Activated T-helper 2 cell treated with anti-CD3 and anti-CD28 coated beads, Interferon-gamma antibody, Interleukin-2, Interleukin-4, amounts not matched to agents 10 μg/mL and 5 μg/mL and 100 μg/mL, durations not matched to agents 14 hours and 24 hours and 36 hours (primary cell): ENCODE results near the gene TRIP12. TPM values are rescaled to one million over a fixed set of nuclear protein-coding genes. Genes with fewer than 3 reads are reported as not detected.
"Not testable (repeated sequence)": the region's sequence is repeated elsewhere in the genome, so short reads cannot be mapped to it uniquely, and the experiment has no call there.

Source experiments
- DNase-seq: peaks from one replicate; pipeline ENCODE4 v3.0.0; 2021; ENCODE audit warnings: low spot score
- H3K27ac Mint-ChIP-seq: one replicate; pipeline ENCODE4 v1.8.0; 2021; ENCODE audit warnings: mixed read lengths
- H3K27me3 Mint-ChIP-seq: one replicate; pipeline ENCODE4 v1.8.0; 2021; ENCODE audit warnings: low read depth, mixed read lengths
- H3K36me3 Mint-ChIP-seq: one replicate; pipeline ENCODE4 v1.8.0; 2021; ENCODE audit warnings: low read depth, mixed read lengths
- H3K4me1 Mint-ChIP-seq: one replicate; pipeline ENCODE4 v1.8.0; 2021; ENCODE audit warnings: low read depth, mixed read lengths
- H3K4me3 Mint-ChIP-seq: one replicate; pipeline ENCODE4 v1.8.0; 2021; ENCODE audit warnings: low read depth, mild to moderate bottlenecking, moderate library complexity, mixed read lengths
- H3K9me3 Mint-ChIP-seq: one replicate; pipeline ENCODE4 v1.8.0; 2021; ENCODE audit warnings: mixed read lengths
- intact Hi-C: fragments of 100-400 bp; cut with micrococcal nuclease; formaldehyde crosslinking; loops from one replicate; pipeline ENCODE4 v1.15.1; 2023
- total RNA-seq: library from RNA; stranded (reverse); gene quantifications from 2 replicates; pipeline ENCODE4 v1.2.3, GENCODE V29; 2022

TRIP12 gene
- total RNA-seq, 1 donor from 2014 or later: 256 TPM

GRCh38 chr2:229798446-229799155 lies 123.2 kb downstream of the TRIP12 start:
- peak overlapping the region; percentile 12 for H3K27ac Mint-ChIP-seq
- no peak overlapping the region for H3K4me3 Mint-ChIP-seq
- DNase-seq: no peak
- intact Hi-C loops: no loop called here
- H3K4me1 Mint-ChIP-seq: no peaks in the 10 kb centered on the region
- H3K36me3 Mint-ChIP-seq: peaks cover 71% of the 10 kb centered on the region
- no peaks in the 10 kb centered on the region for H3K9me3 Mint-ChIP-seq
- no peaks in the 10 kb centered on the region for H3K27me3 Mint-ChIP-seq

GRCh38 chr2:229795058-229795457 lies 126.8 kb downstream of the TRIP12 start:
- intact Hi-C loops: no loop called here
- H3K9me3 Mint-ChIP-seq: no peaks in the 10 kb centered on the region
- peaks cover 10% of the 10 kb centered on the region for H3K4me1 Mint-ChIP-seq
- H3K27me3 Mint-ChIP-seq: no peaks in the 10 kb centered on the region
- no peak for DNase-seq
- no peak overlapping the region for H3K4me3 Mint-ChIP-seq
- peaks cover 73% of the 10 kb centered on the region for H3K36me3 Mint-ChIP-seq
- H3K27ac Mint-ChIP-seq: no peak overlapping the region

- intact Hi-C loops: no loop called here
- H3K27ac Mint-ChIP-seq: no peak overlapping the region
- peaks cover 10% of the 10 kb centered on the region for H3K4me1 Mint-ChIP-seq
- H3K4me3 Mint-ChIP-seq: no peak overlapping the region
- no peak for DNase-seq
- H3K27me3 Mint-ChIP-seq: no peaks in the 10 kb centered on the region
- no peaks in the 10 kb centered on the region for H3K9me3 Mint-ChIP-seq
- peaks cover 75% of the 10 kb centered on the region for H3K36me3 Mint-ChIP-seq
Measured at GRCh38 chr2:229794636-229795035, 127.2 kb downstream of the TRIP12 start.

GRCh38 chr2:229786289-229786688 lies 135.5 kb downstream of the TRIP12 start:
- peaks cover 31% of the 10 kb centered on the region for H3K4me1 Mint-ChIP-seq
- peaks cover 76% of the 10 kb centered on the region for H3K36me3 Mint-ChIP-seq
- H3K27ac Mint-ChIP-seq, intact Hi-C loops, H3K9me3 Mint-ChIP-seq, DNase-seq, H3K4me3 Mint-ChIP-seq, H3K27me3 Mint-ChIP-seq: not testable (repeated sequence)

GRCh38 chr2:229784791-229785190 lies 137.0 kb downstream of the TRIP12 start:
- H3K36me3 Mint-ChIP-seq: peaks cover 76% of the 10 kb centered on the region
- no peak overlapping the region for H3K4me3 Mint-ChIP-seq
- no peaks in the 10 kb centered on the region for H3K9me3 Mint-ChIP-seq
- intact Hi-C loops: loop anchor here (5.0 kb wide), 2 partner anchors 128 to 283 kb away; partner anchors contain the start of gene SLC16A14
- no peak overlapping the region for H3K27ac Mint-ChIP-seq
- H3K27me3 Mint-ChIP-seq: no peaks in the 10 kb centered on the region
- no peak for DNase-seq
- peaks cover 34% of the 10 kb centered on the region for H3K4me1 Mint-ChIP-seq

- Mint-ChIP-seq H3K4me3 (no peak overlapping the region), H3K27me3 (no peaks in the 10 kb centered on the region), H3K36me3 (peaks cover 73% of the 10 kb centered on the region), H3K27ac (no peak overlapping the region), H3K4me1 (peaks cover 24% of the 10 kb centered on the region), H3K9me3 (no peaks in the 10 kb centered on the region)
- no peak for DNase-seq
- intact Hi-C loops: loop anchor here (5.0 kb wide), 2 partner anchors 129 to 284 kb away; partner anchors contain the start of gene SLC16A14
Measured at GRCh38 chr2:229783108-229783721, 138.6 kb downstream of the TRIP12 start.

GRCh38 chr2:229780856-229781773 lies 140.7 kb downstream of the TRIP12 start:
- Mint-ChIP-seq H3K27me3 (no peaks in the 10 kb centered on the region), H3K4me3 (no peak overlapping the region), H3K27ac (no peak overlapping the region), H3K4me1 (peaks cover 26% of the 10 kb centered on the region), H3K36me3 (peaks cover 76% of the 10 kb centered on the region), H3K9me3 (no peaks in the 10 kb centered on the region)
- intact Hi-C loops: loop anchor here (5.0 kb wide), 2 partner anchors 131 to 286 kb away; partner anchors contain the start of gene SLC16A14
- DNase-seq: no peak

GRCh38 chr2:229779650-229780049 lies 142.2 kb downstream of the TRIP12 start:
- intact Hi-C loops: loop anchor here (5.0 kb wide), 2 partner anchors 133 to 288 kb away; partner anchors contain the start of gene SLC16A14
- Mint-ChIP-seq H3K27ac (no peak overlapping the region), H3K4me1 (peaks cover 30% of the 10 kb centered on the region), H3K9me3 (no peaks in the 10 kb centered on the region), H3K27me3 (no peaks in the 10 kb centered on the region), H3K36me3 (peaks cover 76% of the 10 kb centered on the region), H3K4me3 (no peak overlapping the region)
- no peak for DNase-seq

GRCh38 chr2:229777716-229778115 lies 144.1 kb downstream of the TRIP12 start:
- Mint-ChIP-seq H3K27ac (no peak overlapping the region), H3K9me3 (no peaks in the 10 kb centered on the region), H3K27me3 (no peaks in the 10 kb centered on the region), H3K36me3 (peaks cover 80% of the 10 kb centered on the region), H3K4me1 (peaks cover 26% of the 10 kb centered on the region), H3K4me3 (no peak overlapping the region)
- intact Hi-C loops: no loop called here
- DNase-seq: no peak

GRCh38 chr2:229775614-229776313 lies 146.0 kb downstream of the TRIP12 start:
- intact Hi-C loops: no loop called here
- H3K4me1 Mint-ChIP-seq: peaks cover 17% of the 10 kb centered on the region
- H3K36me3 Mint-ChIP-seq: peaks cover 81% of the 10 kb centered on the region
- H3K9me3 Mint-ChIP-seq: no peaks in the 10 kb centered on the region
- H3K27me3 Mint-ChIP-seq: no peaks in the 10 kb centered on the region
- no peak for DNase-seq
- no peak overlapping the region for H3K27ac Mint-ChIP-seq
- H3K4me3 Mint-ChIP-seq: no peak overlapping the region

- no peak for DNase-seq
- Mint-ChIP-seq H3K27ac (no peak overlapping the region), H3K27me3 (no peaks in the 10 kb centered on the region), H3K36me3 (peaks cover 78% of the 10 kb centered on the region), H3K4me1 (peaks cover 13% of the 10 kb centered on the region), H3K4me3 (no peak overlapping the region), H3K9me3 (no peaks in the 10 kb centered on the region)
- intact Hi-C loops: no loop called here
Measured at GRCh38 chr2:229774237-229774636, 147.6 kb downstream of the TRIP12 start.

GRCh38 chr2:229768235-229768634 lies 153.6 kb downstream of the TRIP12 start:
- Mint-ChIP-seq H3K27me3 (no peaks in the 10 kb centered on the region), H3K4me1 (no peaks in the 10 kb centered on the region), H3K36me3 (peaks cover 75% of the 10 kb centered on the region), H3K4me3 (no peak overlapping the region), H3K27ac (no peak overlapping the region), H3K9me3 (no peaks in the 10 kb centered on the region)
- intact Hi-C loops: no loop called here
- no peak for DNase-seq
